HG03135 (cell line): ENCODE data around the gene SLC27A4.
A peak's percentile ranks its signal among the peaks of the same experiment; 100 is the strongest.

Experiments
- ATAC-seq: cut with Tn5 transposase; IDR thresholded peaks from one replicate; pipeline ENCODE4 v1.9.1; 2021; ENCODE audit warnings: mild to moderate bottlenecking, moderate library complexity; ENCODE audit not compliant: unreplicated experiment

The SLC27A4 gene

DNA sequence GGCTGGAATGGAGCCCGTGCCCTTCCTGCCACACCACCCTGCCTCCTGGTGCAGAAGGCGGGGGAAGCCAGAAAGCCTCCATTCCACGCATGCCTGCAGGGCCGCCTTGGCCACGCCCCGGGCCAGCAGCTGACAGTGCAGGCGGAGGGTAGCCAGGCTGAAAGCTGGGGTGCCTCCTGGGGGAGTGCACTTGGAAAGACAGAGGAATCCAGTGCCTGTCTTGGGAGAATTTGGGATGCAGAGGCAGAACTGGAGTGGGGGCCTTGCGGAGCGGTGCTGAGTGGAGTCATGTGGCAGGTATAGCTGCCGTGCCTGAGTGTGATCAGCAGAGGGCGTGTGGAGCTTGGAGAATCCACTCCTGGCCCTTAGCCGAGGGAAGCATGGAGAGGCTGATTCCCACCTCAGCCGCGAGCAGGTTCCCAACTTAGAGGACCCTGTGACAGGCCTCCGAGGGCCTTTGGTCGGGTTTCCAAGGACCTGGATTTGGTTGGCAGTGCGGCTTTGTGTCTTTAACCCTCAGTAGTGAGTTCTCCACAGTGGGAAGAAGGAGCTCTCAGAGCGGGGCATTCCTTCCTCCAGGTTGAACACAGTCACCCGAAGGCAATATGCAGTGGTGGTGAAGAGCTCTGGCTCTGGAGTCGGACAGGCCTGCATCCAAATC is 21.8 kb downstream of the SLC27A4 start:
- peak; percentile 62 for ATAC-seq

DNA sequence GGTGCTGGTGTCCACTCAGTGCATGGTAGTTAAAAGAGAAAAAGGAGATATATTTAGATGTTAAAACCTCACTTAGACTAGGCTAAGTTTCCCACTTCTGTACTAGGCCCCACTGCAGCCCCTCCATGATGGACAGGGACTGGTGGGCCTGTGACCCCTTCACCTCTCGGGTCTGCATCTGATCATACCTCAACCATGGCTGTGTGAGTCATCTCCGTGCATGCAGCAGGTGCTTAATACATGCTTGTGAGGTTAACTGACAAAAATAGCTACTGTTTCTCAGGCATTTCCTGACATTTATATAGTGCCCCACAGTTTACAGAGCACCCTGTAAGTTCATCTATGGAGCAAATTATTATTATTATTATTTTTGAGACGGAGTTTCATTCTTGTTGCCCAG is 22.4 kb downstream of the SLC27A4 start:
- no peak for ATAC-seq

DNA sequence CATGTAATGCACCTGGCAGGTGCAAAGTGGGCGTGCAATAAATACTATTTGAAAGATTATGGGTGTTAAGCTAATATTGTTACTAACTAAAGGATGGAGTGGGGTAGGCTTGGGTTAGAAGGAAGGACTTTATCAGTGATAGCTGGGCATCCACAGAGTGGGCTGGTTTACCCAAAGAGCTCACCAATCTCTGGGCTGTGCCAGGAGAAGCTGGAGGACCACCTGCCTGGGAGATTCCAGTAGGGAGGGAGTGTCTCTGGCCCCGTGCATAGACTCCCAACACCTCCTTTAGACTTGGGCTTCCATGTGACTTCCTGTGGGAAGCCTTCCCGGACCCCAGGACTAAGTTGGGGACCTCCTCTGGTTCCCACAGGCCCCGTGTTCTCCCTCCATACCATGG is 25.2 kb downstream of the SLC27A4 start:
- no peak for ATAC-seq

DNA sequence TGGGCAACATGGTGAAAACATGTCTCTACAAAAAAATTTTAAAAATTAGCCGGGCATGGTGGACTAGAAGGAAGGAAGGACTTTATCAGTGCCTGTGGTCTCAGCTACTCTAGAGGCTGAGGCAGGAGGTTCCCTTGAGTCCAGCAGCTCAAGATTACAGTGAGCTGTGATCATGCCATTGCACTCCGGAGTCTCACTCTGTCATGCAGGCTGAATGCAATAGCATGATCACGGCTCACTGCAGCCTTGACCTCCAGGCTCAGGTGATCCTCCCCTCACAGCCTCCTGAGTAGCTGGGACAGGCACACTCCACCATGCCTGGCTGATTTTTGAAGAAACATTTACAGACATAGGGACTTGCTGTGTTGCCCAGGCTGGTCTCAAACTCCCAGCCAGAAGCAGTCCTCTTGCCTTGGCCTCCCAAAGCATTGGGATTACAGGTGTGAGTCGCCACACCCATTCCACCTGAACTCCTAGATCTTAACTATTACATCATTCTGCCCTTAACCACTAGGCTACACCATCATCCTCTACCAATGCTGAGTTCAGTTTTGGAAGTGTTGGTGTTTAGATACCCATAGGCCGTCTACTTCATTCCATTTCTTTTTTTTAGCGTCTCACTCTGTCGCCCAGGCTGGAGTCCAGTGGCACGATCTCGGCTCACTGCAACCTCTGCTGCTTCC is 28.8 kb downstream of the SLC27A4 start:
- ATAC-seq: no peak

DNA sequence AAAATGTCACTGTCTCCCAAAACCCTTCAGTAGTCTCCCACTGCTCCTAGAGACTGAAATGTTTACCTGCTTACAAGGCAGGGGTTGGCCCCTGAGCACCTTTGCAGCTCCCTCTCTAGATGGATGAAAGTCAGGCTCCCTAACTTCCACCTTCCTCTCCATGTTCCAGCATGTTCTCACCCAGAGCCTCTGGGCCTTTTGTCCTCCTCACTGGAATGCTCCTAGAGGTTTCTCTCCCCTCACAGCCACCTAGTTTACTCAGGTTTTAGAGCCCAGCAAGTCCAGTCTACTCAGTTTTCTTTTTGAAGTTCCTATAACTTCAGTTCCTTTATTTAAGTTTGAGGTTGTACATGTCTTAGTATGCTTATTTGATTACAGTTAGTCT is 30.0 kb downstream of the SLC27A4 start:
- ATAC-seq: no peak

DNA sequence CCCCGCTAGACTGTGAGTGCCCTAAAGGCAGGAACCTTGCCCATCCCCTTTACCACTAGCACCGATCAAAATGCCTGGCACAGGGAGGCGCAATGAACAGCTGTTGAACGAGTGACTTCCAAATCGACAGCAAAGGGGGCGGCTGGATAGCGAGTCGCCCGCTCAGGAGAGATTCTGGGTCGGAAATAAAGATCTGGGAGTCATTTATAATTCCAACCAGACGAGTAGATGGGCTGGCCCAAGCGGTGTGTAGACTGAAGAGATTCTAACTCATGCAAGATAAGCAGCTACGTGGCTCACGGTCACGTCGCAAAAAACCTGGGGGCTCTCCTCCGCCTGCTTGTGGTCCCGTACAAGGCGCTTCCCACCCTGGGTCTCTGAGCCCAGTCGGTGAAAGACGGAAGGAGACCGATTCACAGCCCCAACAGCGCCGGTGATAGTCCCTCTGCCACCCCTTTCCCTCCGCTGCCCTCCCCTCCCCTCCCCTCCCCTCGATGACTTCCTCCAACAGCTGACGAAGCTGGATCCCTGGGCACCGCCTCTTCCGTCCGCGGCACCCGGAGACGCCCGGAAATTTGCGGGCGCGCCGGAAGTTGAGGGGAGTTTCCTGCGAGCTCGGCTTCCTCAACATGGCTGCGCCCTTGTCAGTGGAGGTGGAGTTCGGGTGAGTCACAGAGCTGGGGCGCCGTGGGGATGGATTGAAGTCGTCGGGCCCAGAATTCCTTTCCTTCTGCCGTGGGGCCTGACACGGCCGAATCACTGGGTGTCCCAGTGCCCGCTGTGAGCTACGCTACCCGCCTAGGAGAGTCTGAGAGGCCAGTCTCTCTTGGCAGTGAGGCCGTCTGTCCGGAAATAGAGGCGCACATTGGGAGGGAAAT is 30.7 kb downstream of the SLC27A4 start, which contains the start of gene URM1:
TSS of gene URM1 (plus strand) at position 623 of the 878 bp plus-strand sequence. CDS start at position 630, 7 bp downstream.
- peak; percentile 94 for ATAC-seq

DNA sequence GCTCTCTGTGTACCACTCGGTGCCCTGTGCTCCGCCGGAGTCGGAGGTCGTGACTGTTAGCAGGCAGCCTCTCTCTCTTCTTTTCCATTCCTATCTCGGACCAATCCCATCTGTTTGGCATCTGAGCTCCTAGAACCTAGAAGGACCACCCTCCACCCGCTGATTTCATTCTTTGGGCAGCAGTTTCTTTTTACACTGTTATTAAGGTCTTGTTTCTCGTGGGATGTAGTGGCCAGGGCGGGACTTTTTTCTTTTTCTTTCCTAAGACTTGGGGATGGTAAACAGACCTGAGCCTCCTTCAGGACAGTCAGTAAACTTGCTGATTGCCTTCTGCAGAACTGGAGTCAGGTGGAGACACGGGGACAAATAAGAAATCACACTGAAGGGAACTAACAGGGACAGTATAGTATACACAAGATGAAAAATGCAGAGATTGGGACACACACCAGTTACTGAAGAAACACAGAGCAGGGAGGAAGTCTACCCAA is 31.3 kb downstream of the SLC27A4 start:
- ATAC-seq: no peak

DNA sequence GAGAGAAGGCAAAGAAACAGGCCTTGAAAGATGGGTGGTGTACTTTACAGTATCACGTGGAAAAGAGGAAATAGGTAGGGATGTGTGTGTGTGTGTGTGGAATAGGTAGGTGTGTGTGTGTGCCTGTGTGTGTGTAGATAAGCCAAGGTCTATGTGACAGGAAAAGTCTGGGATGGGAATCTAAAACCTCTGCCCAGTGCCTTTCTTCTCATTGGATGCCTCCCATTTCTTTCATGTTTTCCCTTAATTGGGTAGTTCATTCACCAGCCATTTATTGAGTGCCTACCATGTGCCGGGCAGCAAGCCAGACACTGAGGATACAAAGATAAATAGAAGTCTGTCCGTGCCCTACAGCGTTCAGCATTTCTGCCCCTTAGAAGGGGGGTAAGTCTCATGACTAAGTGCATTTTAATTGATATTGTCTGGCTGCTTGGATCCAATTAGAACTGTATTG is 31.9 kb downstream of the SLC27A4 start:
- ATAC-seq: no peak

DNA sequence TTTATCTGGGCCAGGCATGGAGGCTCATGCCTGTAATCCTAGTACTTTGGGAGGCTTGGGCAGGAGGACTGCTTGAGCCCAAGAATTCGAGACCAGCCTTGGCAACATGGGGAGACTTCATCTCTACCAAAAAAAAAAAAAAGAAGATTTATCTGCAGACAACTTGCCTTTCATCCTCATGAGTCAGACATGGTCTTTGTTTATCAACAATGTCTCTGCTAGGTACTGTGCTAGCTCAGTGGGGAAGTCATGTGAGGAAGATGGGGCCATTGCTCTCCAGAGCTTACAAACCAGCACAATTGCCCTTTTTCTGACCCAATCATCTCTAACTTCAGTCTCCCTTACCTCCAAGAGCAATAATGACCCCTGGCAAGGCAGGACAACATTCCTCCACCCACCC is 32.5 kb downstream of the SLC27A4 start:
- ATAC-seq: no peak

DNA sequence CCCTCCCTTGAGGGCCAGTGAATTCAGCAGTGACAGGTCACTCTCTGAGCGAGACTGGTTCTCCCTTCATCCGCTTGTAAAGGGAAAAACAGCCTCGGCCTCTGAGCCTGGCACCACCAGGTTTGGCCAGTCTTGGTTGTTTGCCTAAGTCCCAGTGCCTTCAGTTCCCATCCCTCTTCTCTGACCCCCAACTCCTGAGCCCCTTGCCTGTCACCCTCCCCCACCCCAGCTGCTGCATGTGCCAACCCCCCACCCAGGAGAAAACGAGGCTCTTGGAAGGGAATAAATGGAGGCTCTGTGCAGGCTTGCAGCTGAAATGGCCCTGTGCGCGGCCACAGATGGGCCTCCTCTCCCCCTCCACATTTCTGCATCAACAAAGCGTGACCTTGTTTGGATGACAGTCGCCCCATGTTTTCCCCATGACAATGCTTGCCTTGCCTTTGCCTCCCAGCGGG is 33.9 kb downstream of the SLC27A4 start:
- ATAC-seq: no peak

DNA sequence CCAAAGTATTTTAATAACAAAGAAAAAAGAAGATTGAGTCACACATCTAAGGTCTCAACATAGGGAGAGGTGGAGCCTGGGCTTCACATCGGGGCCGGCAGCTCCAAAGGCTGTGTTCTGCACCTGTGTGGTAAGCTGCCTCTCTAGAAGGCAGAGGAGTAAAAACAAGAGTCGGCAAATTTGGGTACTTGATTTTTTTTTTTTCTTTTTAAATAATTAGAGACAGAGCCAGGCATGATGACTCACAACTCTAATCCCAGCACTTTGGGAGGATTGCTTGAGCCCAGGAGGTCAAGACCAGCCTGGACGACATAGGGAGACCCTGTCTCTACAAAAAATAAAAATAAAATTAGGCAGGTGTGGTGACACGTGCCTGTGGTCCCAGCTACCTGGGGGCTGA is 35.5 kb downstream of the SLC27A4 start:
- no peak for ATAC-seq

DNA sequence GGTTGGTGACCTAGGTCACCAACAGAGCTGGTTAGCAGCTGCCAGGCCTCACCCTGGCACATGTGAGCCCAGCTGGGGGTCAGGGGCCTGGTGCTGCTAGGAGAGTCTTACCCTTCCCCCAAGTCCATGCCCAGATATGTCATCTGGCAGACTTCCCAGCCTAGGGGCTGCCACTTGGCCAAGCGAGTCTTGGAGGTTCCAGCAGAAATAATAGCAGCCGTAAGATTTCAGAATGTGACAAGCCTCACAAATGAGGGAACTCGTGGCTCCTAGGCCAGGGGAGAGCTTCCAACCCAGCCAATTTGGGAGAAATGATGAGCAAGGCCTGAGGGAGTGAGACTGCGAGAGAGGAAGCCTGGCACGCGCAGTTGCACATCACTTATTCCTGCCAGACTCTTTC is 41.9 kb downstream of the SLC27A4 start:
- no peak for ATAC-seq

DNA sequence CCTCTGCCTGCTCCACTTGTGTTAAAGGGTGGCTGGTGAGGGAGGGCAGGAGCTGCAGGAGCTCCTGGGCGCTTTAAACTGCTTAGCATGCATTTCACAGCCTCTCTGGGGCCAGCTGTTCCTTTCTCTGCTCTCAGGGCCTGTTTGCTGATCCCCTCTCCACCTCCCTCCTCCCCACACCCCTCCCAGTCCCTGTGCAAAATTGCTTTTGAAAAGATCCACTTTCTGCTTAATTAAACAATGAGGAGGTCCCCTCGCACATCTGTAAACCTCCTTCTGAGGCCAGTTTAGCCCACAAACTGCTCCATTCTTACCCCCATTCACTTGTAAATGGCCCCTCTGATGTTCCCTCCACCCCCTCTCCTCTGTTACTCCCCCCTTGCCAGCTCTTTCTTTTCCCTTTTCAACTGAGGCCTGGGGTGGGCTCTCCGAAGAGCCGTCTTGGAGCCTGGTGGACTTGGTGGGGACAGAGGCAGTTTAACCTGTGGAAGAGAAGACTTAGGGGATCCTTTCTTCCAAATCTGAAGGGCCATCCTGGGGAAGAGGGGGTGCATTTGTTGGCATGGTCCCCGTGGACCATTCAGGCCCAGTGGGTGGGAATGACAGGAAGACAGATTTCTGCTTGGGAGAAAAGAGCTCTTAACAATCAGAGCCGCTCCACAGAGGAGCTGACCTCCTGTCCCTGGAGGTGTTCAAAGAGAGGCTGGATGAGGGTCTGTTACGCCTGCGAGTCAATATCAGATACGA is 42.9 kb downstream of the SLC27A4 start:
- ATAC-seq: no peak

DNA sequence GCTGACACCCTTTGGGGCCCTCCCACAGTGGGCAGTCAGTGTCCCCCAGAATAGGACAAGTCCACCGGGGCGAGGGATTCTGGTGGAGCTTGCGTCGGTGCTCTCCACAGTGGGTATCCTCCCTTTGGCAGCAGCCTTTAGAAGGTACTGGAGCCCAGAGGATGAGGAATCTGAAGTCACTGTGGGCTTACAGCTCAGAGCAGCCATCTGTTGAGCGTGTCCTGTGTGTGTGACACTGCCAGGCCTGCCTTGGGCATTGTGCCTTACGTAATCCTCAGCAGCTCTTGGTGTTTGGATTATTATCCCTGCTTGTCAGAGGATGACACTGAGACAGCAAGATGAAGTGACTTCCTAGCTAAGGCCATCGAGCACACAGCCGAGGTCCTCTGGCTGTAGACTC is 43.5 kb downstream of the SLC27A4 start:
- ATAC-seq: no peak

DNA sequence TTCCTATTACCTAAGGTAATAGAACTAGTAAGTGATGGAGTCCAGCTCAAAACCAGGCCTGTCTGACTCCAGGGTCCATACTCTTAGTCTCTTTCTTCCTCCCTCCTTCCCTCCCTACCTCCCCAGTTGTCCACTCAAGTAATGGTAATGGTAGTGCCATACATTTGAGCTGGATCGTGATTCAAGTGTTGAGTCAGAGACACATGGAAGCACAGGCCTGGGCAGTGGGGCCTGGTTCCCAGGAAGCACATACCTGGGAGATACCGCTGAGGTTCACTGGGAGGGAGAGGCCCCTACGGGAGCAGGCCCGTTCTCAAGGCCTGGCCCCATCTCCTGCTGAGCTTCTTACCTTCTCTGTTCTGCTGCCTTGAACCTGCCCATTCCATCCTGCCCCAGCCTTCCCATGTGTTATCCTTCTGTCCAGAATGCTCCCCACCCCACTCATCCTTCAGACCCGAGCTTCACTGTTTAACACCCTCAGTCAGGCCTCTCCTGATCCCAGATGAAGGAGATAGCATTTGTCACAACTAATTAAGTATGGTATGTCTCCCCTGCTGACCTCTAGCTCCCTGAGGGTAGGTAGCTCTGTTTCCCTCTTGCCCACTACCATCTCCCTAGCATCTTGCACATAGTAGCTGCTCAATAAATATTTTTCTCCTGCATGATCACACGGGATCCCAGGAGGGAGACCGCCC is 44.6 kb downstream of the SLC27A4 start:
- ATAC-seq: no peak

DNA sequence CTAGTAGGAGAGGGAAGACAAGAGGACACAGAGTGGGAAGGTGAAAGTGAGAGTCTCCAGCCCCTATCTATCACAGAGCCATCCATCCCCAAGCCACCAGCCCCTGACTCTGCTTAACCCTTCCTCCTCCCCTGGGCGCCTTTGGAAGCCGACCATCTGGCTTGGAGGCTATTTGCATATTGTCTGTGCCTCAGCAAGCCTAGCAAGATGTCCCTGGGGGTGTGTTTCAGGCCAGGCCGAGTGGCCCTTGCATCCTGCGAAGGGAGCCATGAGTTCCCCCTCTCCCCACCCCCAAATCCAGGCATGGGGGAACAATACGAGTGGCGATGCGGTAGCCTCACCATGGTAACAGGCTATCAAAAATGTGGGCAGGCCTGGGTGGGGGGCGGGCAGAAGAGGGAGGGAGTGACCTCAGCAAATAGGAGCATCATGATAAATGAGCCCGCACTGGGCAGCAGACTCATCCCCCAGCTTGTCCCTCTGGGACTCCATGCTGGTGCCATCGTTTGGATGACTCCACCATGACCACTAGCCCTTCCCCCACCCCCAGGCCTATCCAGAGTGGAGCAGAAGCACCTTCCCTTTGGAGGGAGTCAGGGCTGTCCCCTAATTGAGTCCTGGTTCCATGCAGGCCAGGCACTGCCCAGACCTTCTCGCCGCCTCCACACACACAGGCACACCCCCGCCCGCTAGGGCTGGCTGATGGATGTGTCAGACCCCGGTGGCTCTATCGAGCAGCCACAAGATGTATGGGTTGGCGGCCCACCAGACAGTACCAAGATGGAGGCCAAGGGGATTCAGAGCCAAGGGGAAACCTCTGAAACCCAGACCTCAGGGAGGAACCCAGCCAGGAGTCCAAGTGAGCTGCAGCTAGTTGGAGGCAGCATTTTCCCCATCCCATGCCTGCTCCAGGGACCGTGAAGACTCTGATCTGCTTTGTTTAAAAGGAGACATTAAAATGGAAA is 45.5 kb downstream of the SLC27A4 start:
- no peak for ATAC-seq

DNA sequence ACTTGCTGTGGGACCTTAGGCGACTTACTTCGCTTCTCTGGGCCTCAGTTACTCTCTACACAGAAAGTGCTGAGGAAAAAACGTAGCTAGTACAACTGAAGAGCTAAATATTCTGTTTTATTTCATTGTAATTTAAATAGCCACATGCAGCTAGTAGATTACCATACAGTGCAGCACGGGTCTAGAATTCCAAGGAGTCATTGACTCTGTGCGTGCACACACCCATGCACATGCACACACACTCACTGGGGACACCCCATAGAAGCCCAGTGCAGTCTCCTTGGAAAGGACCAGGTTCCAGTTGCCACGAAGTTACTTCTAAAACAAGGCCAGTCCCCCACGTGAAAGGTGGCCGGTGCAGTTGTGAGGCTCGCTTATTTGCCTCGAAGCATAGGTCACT is 47.8 kb downstream of the SLC27A4 start:
- ATAC-seq: no peak

DNA sequence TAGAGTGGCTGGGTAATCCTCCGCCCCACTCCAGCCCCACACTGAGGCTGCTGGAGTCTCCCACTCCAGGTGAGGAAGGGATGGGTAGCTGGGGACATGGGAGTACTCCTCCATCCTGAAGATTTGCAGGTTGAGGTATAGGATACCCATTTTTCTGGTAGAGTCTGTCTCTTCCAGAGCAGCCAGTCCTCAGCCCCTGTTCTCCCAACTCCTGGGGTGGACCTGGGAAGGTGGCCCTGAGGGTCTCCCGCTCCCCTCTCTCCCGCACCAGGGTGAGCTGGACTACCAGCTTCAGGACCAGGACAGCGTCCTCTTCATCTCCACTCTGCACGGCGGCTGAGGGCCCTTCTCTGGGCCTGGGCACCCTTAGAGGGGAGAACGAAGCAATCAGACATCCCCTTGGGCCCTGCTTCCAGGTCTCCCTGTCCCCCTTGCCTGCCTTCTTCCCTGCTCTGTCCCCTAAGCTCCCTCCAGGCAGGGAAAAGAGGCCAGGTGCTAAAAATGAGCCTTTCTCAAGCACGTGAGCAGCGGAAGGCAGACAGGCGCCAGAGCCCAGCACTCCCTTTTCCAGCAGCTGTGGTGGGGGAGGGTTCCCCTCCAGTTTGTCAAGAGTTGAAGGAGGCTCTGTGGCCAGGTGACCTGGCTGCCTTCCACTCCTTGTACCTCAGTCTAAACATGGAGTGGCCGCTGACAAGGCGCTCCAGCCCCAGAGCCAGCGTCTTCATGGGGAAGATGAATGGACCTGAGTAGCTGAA is 49.2 kb downstream of the SLC27A4 start:
- ATAC-seq: no peak
